ENCODE measurements around the gene DENND4A. TPM values are rescaled to one million over a fixed set of nuclear protein-coding genes. Genes with fewer than 3 reads are reported as not detected.
A peak's percentile ranks its signal among the peaks of the same experiment; 100 is the strongest.

DENND4A gene
- 10 to 100 TPM; 25.6 to 57.7 TPM for total RNA-seq

- TF ChIP-seq, protein P1, sequence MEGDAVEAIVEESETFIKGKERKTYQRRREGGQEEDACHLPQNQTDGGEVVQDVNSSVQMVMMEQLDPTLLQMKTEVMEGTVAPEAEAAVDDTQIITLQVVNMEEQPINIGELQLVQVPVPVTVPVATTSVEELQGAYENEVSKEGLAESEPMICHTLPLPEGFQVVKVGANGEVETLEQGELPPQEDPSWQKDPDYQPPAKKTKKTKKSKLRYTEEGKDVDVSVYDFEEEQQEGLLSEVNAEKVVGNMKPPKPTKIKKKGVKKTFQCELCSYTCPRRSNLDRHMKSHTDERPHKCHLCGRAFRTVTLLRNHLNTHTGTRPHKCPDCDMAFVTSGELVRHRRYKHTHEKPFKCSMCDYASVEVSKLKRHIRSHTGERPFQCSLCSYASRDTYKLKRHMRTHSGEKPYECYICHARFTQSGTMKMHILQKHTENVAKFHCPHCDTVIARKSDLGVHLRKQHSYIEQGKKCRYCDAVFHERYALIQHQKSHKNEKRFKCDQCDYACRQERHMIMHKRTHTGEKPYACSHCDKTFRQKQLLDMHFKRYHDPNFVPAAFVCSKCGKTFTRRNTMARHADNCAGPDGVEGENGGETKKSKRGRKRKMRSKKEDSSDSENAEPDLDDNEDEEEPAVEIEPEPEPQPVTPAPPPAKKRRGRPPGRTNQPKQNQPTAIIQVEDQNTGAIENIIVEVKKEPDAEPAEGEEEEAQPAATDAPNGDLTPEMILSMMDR (IDR thresholded peaks at IDR 0.05), result no peak
- Histone ChIP-seq H3K4me3 (peak within 1 kb of the TSS; percentile 88), H3K4me1 (ENCODE audit: control insufficient read depth in 1 of 2, low read depth in 2 of 2) (peaks cover 26 to 33% of the 10 kb centered on the region in 2 donors), H3K27ac (peak within 1 kb of the TSS; percentile 84 to 95), H3K27me3 (replicated peaks; ENCODE audit: insufficient read depth) (no peaks in the 10 kb centered on the region), H3K9me3 (no peaks in the 10 kb centered on the region), H3K36me3 (no peaks in the 10 kb centered on the region)
- peak; percentile 94 for DNase-seq (ENCODE audit: low spot score)
- ATAC-seq (ENCODE audit: insufficient number of reproducible peaks, low FRiP score, low read depth), result peak; percentile 95
These were observed at the start of gene DENND4A for GRCh38 chr15:65792138-65792987. TSS of gene DENND4A (minus strand) at chr15:65792293. CDS start at chr15:65756450, 35,843 bp downstream.

DNA sequence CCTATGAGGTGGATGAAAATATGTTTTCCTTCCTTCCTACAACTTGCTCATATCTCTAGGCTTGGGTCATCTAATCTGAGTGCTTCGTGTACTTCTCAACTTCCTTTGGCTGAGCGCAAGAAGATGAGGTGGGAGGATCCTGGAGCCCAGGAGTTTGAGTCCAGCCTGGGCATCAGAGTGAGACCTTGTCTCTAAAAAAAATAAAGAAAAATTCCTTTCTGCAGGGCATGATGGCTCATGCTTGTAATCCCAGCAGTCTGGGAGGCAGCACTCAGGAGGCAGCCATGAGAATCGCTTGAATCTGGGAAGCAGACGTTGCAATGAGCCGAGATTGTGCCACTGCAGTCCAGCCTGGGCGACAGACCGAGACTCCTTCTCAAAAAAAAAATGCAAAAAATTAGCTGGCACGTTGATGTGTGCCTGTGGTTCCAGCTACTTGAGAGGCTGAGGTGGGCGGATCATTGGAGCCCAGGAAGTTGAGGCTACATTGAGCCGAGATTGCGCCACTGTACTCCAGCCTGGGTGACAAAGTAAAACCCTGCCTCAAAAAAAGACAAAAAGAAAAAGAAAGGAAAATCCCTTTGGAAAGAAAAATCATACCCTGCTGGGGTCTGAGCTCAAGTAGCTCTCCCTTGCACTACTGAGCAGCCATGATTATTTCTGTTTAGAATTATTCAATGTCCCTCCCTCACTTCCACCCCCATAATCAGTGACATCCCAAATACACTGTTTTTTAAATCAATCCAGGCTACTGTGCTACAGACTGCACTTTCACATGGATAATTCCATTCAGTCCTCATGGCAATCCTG, 49.2 kb upstream of the DENND4A start:
- ATAC-seq (ENCODE audit: insufficient number of reproducible peaks, low FRiP score, low read depth), result peak; percentile 88
- Histone ChIP-seq H3K36me3 (no peaks in the 10 kb centered on the region), H3K4me1 (ENCODE audit: control insufficient read depth in 1 of 2, low read depth in 2 of 2) (peaks cover 6 to 22% of the 10 kb centered on the region in 2 donors), H3K4me3 (peak overlapping the region; percentile 69), H3K27ac (peak overlapping the region; percentile 50 to 72), H3K9me3 (no peaks in the 10 kb centered on the region), H3K27me3 (replicated peaks; ENCODE audit: insufficient read depth) (no peaks in the 10 kb centered on the region)
- TF ChIP-seq, protein P1 (IDR thresholded peaks at IDR 0.05), result no peak
- peak; percentile 45 for DNase-seq (ENCODE audit: low spot score)

- Histone ChIP-seq H3K36me3 (no peaks in the 10 kb centered on the region), H3K4me3 (no peak overlapping the region), H3K27ac (no peak overlapping the region), H3K9me3 (no peaks in the 10 kb centered on the region), H3K4me1 (ENCODE audit: control insufficient read depth in 1 of 2, low read depth in 2 of 2) (peaks cover 13 to 36% of the 10 kb centered on the region in 2 donors), H3K27me3 (replicated peaks; ENCODE audit: insufficient read depth) (no peaks in the 10 kb centered on the region)
- TF ChIP-seq, protein P1 (IDR thresholded peaks at IDR 0.05), result no peak
- ATAC-seq (ENCODE audit: insufficient number of reproducible peaks, low FRiP score, low read depth) (no peak), DNase-seq (ENCODE audit: low spot score) (no peak)
These were observed 47.9 kb upstream of the DENND4A start for GRCh38 chr15:65839985-65840384.

DNA sequence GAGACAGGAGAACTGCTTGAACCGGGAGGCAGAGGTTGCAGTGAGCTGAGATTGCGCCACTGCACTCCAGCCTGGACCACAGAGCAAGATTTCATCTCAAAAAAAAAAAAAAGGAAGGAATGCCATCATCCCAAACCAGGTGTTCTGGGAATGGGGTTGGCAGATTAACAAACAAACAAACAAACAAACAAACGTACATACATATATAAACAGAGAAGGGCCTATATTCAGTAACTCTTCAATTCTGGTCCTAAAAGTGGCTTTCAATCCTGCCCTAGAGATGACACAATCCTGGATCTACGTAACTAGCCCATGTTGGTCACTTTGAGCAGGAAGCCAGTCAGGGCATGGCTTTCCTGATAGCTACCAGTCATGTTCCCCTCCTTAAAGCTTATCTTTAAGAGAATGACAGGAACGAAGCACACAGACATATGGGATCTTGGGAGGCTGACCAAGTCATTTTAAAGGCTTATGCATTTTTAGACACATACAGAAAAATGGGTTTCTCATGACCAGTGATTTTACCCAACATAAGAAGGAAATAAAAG, 47.3 kb upstream of the DENND4A start:
- ATAC-seq (ENCODE audit: insufficient number of reproducible peaks, low FRiP score, low read depth) (no peak), DNase-seq (ENCODE audit: low spot score) (no peak)
- no peaks in the 10 kb centered on the region for H3K36me3 ChIP-seq
- no peaks in the 10 kb centered on the region for H3K9me3 ChIP-seq
- no peaks in the 10 kb centered on the region for H3K27me3 ChIP-seq (replicated peaks; ENCODE audit: insufficient read depth)
- peaks cover 17 to 41% of the 10 kb centered on the region in 2 donors for H3K4me1 ChIP-seq (ENCODE audit: control insufficient read depth in 1 of 2, low read depth in 2 of 2)
- TF ChIP-seq, protein P1 (IDR thresholded peaks at IDR 0.05), result no peak
- no peak overlapping the region for H3K27ac ChIP-seq
- no peak overlapping the region for H3K4me3 ChIP-seq

Data from thoracic aorta (tissue), 2 donors.